ENCODE measurements around the gene ZNF142. TPM values are rescaled to one million over a fixed set of nuclear protein-coding genes. Genes with fewer than 3 reads are reported as not detected.
A peak's percentile ranks its signal among the peaks of the same experiment; 100 is the strongest.

Gene ZNF142
- total RNA-seq, 4 donors from 2014 or later: 15.2 to 31.1 (median 20.1) TPM

DNA sequence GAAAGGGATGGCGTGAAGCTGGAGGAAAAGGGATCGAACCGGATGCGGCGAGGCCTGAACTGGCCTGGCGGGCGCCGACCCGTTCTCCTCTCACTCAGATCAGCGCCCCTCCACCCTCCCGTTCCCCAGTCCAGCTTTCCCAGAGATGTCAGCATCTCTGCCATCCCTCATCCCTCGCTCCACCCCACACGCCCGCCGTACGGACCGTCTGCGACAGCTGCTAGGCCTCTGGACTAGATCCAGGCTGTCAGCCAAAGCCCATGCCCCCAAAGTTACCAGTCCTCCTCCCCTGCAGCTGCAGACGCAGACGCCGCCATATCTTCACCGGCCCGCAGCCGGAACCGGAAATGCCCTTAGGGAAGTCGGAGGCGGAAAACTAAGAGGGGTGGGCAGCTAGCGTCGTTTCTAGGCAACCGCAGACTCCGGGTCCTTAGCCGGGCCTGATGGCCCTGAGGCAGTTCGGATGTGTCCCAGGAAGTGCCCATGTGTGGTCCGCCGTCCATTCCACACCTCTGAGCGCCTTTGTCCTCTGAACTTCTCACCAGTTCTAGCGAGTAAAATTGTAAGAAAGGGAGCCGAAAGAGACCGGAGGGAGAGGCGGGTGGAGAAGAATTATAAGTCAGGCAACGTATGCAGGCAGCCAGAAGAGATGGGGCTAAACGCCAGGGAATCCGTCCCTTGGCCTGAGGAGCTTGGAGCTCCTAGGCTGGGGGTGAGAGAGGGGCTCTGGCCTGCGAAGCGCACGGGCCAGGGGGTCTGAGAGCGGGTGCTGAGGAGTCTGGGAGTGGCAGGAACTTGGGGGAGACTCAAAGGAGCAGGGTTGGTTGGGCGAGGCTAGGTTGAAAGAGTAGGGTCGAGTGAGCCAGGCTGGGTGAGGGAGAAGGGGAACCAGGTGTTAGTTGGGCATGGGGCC is 12.5 kb upstream of the ZNF142 start, which contains the start of the genes RNF25 and STK36:
Gene RNF25, minus strand, starts transcription at position 349 of the 913 bp plus-strand sequence. Its CDS starts 32 bp downstream, at position 317.
Gene STK36, plus strand, starts transcription at position 433 of the 913 bp plus-strand sequence. CDS start 744 bp downstream, outside the sequence.
- intact Hi-C loops (cut with DNase I; ENCODE audit: low total_unique reads): no loop called here

DNA sequence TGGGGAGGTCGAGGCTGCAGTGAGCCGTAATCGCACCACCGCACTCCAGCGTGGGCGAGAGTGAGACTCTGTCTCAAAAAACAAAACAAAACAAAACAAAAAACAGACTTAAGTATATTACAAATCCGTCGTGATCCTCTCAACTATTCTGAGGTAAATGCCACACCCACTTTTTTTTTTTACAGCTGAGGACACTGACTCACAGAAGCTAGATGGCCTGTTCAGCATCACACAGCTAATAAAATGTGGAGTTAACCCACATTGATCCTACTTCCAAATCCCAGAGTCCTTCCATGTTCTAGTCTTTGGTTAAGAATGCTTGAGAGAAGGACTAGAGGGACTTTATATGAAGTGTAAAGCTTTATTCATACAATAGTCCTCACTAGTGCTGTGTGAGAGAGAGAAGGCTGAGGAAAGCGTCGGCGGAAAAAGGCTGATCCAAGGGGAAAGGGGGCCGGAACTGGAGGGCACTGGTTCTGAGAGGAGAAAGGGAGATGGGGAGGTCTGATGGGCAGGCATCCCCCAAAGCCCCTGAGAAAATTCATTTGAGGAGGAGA is 11.8 kb upstream of the ZNF142 start:
- TF ChIP-seq POLR2A (IDR thresholded peaks at IDR 0.05): no peak
- DNase-seq (ENCODE audit: low spot score in 2 of 2): no peak
- H3K4me3 ChIP-seq (ENCODE audit: low read depth, poor library complexity, severe bottlenecking): peak overlapping the region; percentile 82
- intact Hi-C loops (cut with DNase I; ENCODE audit: low total_unique reads): no loop called here
- WGBS, 2 donors: 35 to 43% methylated on average over 12 of the region's 12 CpGs

More for the DNA sequence above, 12.5 kb upstream of the ZNF142 start, which contains the start of the genes RNF25 and STK36:
- no peak for TF ChIP-seq CTCF (IDR thresholded peaks at IDR 0.05)
- TF ChIP-seq POLR2A (IDR thresholded peaks at IDR 0.05): no peak
- WGBS, 2 donors: 1% methylated on average over 42 to 49 of the region's 49 CpGs
- peak within 1 kb of the TSS; percentile 82 for H3K4me3 ChIP-seq (ENCODE audit: low read depth, poor library complexity, severe bottlenecking)
- peak; percentile 74 to 95 for DNase-seq (ENCODE audit: low spot score in 2 of 2)

DNA sequence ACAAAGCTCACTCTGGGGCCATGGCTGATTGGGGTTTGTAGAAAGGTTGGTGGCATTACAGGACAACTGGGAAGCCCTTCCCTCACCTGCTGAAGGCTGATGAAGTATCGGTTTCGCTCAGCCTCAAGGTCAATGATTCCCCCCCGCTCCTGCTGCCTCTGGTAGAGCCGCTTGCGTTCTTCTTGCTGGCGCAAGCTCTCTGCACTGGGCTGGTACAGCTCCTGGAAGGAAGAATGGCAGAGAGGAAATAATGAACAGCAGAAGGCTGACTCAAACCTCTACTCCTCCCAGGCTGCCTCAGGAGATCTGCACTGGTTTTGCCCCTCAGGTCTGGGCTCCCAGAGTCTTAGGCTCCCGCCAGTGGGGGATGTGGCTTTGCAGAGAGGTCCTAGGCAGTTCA is 5.2 kb upstream of the ZNF142 start:
- TF ChIP-seq CTCF (IDR thresholded peaks at IDR 0.05) (no peak), POLR2A (IDR thresholded peaks at IDR 0.05) (no peak)
- intact Hi-C loops (cut with DNase I; ENCODE audit: low total_unique reads): no loop called here
- 94 to 97% methylated on average over 7 of the region's 7 CpGs for WGBS, 2 donors
- H3K4me3 ChIP-seq (ENCODE audit: low read depth, poor library complexity, severe bottlenecking): no peak overlapping the region
- DNase-seq (ENCODE audit: low spot score in 2 of 2): no peak

GRCh38 chr2:218663901-218664300 is 4.5 kb upstream of the ZNF142 start:
- 90% methylated on average over 15 of the region's 15 CpGs for WGBS, 2 donors
- no peak for DNase-seq (ENCODE audit: low spot score in 2 of 2)
- H3K4me3 ChIP-seq (ENCODE audit: low read depth, poor library complexity, severe bottlenecking): no peak overlapping the region
- TF ChIP-seq POLR2A (IDR thresholded peaks at IDR 0.05) (no peak), CTCF (IDR thresholded peaks at IDR 0.05) (no peak)
- intact Hi-C loops (cut with DNase I; ENCODE audit: low total_unique reads): no loop called here

GRCh38 chr2:218662827-218663226 is 3.4 kb upstream of the ZNF142 start:
- TF ChIP-seq POLR2A (IDR thresholded peaks at IDR 0.05): no peak
- WGBS, 2 donors: 88 to 90% methylated on average over 10 of the region's 10 CpGs
- H3K4me3 ChIP-seq (ENCODE audit: low read depth, poor library complexity, severe bottlenecking): no peak overlapping the region
- DNase-seq (ENCODE audit: low spot score in 2 of 2): no peak
- intact Hi-C loops (cut with DNase I; ENCODE audit: low total_unique reads): no loop called here

DNA sequence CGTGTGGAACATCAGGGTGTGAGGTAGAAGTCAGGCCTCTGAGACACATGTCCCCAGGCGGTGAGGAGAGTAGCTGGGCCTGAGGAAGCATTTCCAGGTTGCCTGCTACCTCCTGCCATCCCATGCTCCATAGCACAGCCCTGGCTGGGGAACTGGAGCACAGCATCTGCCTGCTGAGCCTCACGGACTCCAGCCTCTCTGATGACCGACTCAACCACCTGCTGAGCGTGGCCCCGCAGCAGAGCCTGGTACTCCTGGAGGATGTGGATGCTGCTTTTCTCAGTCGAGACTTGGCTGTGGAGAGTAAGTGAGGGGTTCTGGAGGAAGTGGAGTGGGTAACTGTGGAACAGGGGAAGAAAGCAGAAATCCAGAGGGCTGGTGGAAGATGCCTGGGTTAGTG is 3.0 kb upstream of the ZNF142 start:
- H3K4me3 ChIP-seq (ENCODE audit: low read depth, poor library complexity, severe bottlenecking): no peak overlapping the region
- no peak for DNase-seq (ENCODE audit: low spot score in 2 of 2)
- intact Hi-C loops (cut with DNase I; ENCODE audit: low total_unique reads): no loop called here
- 88 to 89% methylated on average over 7 of the region's 7 CpGs for WGBS, 2 donors
- TF ChIP-seq CTCF (IDR thresholded peaks at IDR 0.05): no peak
- TF ChIP-seq POLR2A (IDR thresholded peaks at IDR 0.05): no peak

Measured in lower leg skin (tissue), 4 donors.